Activated T-helper 2 cell treated with anti-CD3 and anti-CD28 coated beads, Interferon-gamma antibody, Interleukin-2, Interleukin-4, amounts not matched to agents 10 μg/mL and 5 μg/mL and 100 μg/mL, durations not matched to agents 14 hours and 24 hours and 36 hours (primary cell): ENCODE data around the gene STEAP1. TPM values are rescaled to one million over a fixed set of nuclear protein-coding genes. Genes with fewer than 3 reads are reported as not detected.
"Not testable (repeated sequence)": the region's sequence is repeated elsewhere in the genome, so short reads cannot be mapped to it uniquely, and the experiment has no call there.

Experiments
- DNase-seq: peaks from one replicate; pipeline ENCODE4 v3.0.0; 2021; ENCODE audit warnings: low spot score
- H3K27ac Mint-ChIP-seq: one replicate; pipeline ENCODE4 v1.8.0; 2021; ENCODE audit warnings: mixed read lengths
- H3K27me3 Mint-ChIP-seq: one replicate; pipeline ENCODE4 v1.8.0; 2021; ENCODE audit warnings: low read depth, mixed read lengths
- H3K36me3 Mint-ChIP-seq: one replicate; pipeline ENCODE4 v1.8.0; 2021; ENCODE audit warnings: low read depth, mixed read lengths
- H3K4me1 Mint-ChIP-seq: one replicate; pipeline ENCODE4 v1.8.0; 2021; ENCODE audit warnings: low read depth, mixed read lengths
- H3K4me3 Mint-ChIP-seq: one replicate; pipeline ENCODE4 v1.8.0; 2021; ENCODE audit warnings: low read depth, mild to moderate bottlenecking, moderate library complexity, mixed read lengths
- H3K9me3 Mint-ChIP-seq: one replicate; pipeline ENCODE4 v1.8.0; 2021; ENCODE audit warnings: mixed read lengths
- intact Hi-C: fragments of 100-400 bp; cut with micrococcal nuclease; formaldehyde crosslinking; loops from one replicate; pipeline ENCODE4 v1.15.1; 2023
- total RNA-seq: library from RNA; stranded (reverse); gene quantifications from 2 replicates; pipeline ENCODE4 v1.2.3, GENCODE V29; 2022

Gene STEAP1
- total RNA-seq, 1 donor from 2014 or later = 0.50 TPM

GRCh38 chr7:90157331-90157730 lies 3.1 kb downstream of the STEAP1 start:
- not testable (repeated sequence) for H3K4me1 Mint-ChIP-seq, H3K4me3 Mint-ChIP-seq, H3K27ac Mint-ChIP-seq, DNase-seq, H3K9me3 Mint-ChIP-seq, H3K36me3 Mint-ChIP-seq
- H3K27me3 Mint-ChIP-seq = peaks cover 27% of the 10 kb centered on the region
- intact Hi-C loops = loop anchor here (10.0 kb wide), 1 partner anchor 47 kb away; no protein-coding TSS in a partner anchor

- H3K4me1 Mint-ChIP-seq, H3K27ac Mint-ChIP-seq, DNase-seq, H3K36me3 Mint-ChIP-seq, H3K9me3 Mint-ChIP-seq, H3K4me3 Mint-ChIP-seq: not testable (repeated sequence)
- peaks cover 27% of the 10 kb centered on the region for H3K27me3 Mint-ChIP-seq
- intact Hi-C loops = loop anchor here (10.0 kb wide), 1 partner anchor 47 kb away; no protein-coding TSS in a partner anchor
Observed at GRCh38 chr7:90157761-90158350, 3.6 kb downstream of the STEAP1 start.

DNA sequence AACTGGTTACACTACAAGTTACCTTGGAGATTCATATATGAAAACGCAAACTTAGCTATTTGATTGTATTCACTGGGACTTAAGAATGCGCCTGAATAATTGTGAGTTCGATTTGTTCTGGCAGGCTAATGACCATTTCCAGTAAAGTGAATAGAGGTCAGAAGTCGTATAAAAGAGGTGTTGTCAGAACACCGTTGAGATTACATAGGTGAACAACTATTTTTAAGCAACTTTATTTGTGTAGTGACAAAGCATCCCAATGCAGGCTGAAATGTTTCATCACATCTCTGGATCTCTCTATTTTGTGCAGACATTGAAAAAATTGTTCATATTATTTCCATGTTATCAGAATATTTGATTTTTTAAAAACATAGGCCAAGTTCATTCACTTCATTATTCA lies 9.3 kb downstream of the STEAP1 start:
- no peak overlapping the region for H3K27ac Mint-ChIP-seq
- H3K4me3 Mint-ChIP-seq = no peak overlapping the region
- no peaks in the 10 kb centered on the region for H3K36me3 Mint-ChIP-seq
- no peaks in the 10 kb centered on the region for H3K9me3 Mint-ChIP-seq
- intact Hi-C loops = no loop called here
- peaks cover 14% of the 10 kb centered on the region for H3K27me3 Mint-ChIP-seq
- H3K4me1 Mint-ChIP-seq = no peaks in the 10 kb centered on the region
- DNase-seq = no peak

DNA sequence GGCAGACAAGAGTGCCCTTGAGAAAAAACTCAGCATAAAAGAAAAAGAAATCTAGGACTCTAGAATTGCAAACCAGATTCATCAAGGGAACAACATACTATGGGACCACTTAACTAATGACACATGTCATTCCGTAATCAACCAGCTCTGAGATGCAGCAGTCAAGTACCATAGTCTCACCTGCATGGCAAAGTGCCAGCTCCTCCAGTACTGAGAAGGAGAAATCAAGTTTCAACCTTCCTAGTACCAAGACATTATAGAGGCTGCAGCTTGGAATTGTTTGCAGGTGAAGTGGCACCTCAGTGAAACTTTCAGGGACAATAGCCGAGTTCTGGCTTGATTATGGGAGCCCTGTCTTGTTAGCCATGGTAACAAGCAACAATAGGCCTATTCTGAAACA lies 11.5 kb downstream of the STEAP1 start:
- no peak overlapping the region for H3K27ac Mint-ChIP-seq
- H3K4me3 Mint-ChIP-seq = no peak overlapping the region

DNA sequence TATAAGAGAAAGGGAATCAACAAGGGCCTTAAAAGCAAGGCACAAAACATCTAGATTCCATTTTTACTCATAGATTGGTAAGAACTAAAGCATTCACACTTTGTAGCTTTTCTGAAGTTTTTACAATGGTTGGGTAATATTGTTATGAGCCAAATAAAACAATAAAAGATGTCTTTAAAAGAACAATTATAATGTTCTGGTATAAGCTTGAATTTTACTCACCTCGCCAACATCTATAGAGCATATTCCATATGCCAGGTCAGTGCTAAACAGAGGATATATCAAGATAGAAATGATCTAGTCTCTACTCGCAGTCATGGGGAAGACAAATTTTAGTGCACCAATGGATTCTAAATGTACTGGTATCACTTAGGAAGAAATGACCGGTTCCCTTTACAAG lies 11.9 kb downstream of the STEAP1 start:
- no peak for DNase-seq
- Mint-ChIP-seq H3K4me1 (no peaks in the 10 kb centered on the region), H3K9me3 (peaks cover 8% of the 10 kb centered on the region), H3K27me3 (peaks cover 14% of the 10 kb centered on the region), H3K36me3 (no peaks in the 10 kb centered on the region), H3K27ac (no peak overlapping the region), H3K4me3 (no peak overlapping the region)
- intact Hi-C loops = no loop called here

More for the DNA sequence above, 11.5 kb downstream of the STEAP1 start:
- intact Hi-C loops = no loop called here
- peaks cover 14% of the 10 kb centered on the region for H3K27me3 Mint-ChIP-seq
- peaks cover 4% of the 10 kb centered on the region for H3K9me3 Mint-ChIP-seq
- no peaks in the 10 kb centered on the region for H3K36me3 Mint-ChIP-seq
- H3K4me1 Mint-ChIP-seq = no peaks in the 10 kb centered on the region
- DNase-seq = no peak

DNA sequence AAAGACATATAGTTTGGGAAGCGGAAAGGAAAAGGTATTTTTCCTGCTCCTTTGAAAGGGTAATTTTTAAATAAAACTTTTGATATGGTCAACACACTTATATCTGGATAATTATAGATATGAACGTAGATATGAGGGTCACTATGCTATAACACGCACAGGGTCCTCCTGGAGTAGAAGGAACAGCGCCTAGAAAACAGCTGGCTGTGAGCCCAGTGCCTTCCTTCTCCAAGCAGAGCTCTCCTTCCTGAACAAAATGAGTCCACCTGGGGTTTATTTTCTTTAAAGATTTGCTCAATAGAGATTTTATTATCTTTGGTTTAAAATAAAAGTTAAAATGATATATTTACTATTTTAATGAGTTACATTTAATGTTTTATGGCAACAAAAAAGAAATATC lies 13.1 kb downstream of the STEAP1 start:
- DNase-seq = no peak

GRCh38 chr7:90169891-90170290 lies 15.6 kb downstream of the STEAP1 start:
- intact Hi-C loops = no loop called here
- peaks cover 11% of the 10 kb centered on the region for H3K27me3 Mint-ChIP-seq
- H3K4me3 Mint-ChIP-seq = no peak overlapping the region
- no peak overlapping the region for H3K27ac Mint-ChIP-seq
- no peak for DNase-seq
- peaks cover 18% of the 10 kb centered on the region for H3K9me3 Mint-ChIP-seq
- peaks cover 7% of the 10 kb centered on the region for H3K4me1 Mint-ChIP-seq
- H3K36me3 Mint-ChIP-seq = no peaks in the 10 kb centered on the region

More for the DNA sequence above, 13.1 kb downstream of the STEAP1 start:
- Mint-ChIP-seq H3K36me3 (no peaks in the 10 kb centered on the region), H3K27ac (no peak overlapping the region), H3K27me3 (peaks cover 17% of the 10 kb centered on the region), H3K4me1 (no peaks in the 10 kb centered on the region), H3K9me3 (peaks cover 18% of the 10 kb centered on the region), H3K4me3 (no peak overlapping the region)
- intact Hi-C loops = no loop called here

DNA sequence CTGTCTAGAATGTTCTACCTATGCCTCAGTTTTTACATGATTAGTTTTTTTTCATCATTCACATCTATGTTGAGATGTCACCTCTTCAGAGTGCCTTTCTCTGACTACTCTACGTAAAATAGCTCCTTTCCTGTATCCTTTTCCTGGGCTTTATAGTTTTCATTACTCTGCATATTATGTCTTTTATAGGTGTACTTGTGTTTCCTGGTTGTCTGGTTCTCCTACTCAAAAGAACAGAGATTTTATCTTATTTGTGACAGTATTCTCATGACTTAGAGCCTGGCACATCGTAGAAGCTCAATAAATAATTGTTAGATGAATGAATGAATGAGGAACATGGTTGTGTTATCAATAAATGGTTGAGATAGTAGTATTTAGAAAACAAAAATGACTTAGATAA lies 17.9 kb downstream of the STEAP1 start:
- DNase-seq = no peak
- Mint-ChIP-seq H3K27ac (no peak overlapping the region), H3K27me3 (peaks cover 4% of the 10 kb centered on the region), H3K9me3 (peaks cover 20% of the 10 kb centered on the region), H3K4me3 (no peak overlapping the region), H3K36me3 (no peaks in the 10 kb centered on the region), H3K4me1 (peaks cover 7% of the 10 kb centered on the region)
- intact Hi-C loops = no loop called here

DNA sequence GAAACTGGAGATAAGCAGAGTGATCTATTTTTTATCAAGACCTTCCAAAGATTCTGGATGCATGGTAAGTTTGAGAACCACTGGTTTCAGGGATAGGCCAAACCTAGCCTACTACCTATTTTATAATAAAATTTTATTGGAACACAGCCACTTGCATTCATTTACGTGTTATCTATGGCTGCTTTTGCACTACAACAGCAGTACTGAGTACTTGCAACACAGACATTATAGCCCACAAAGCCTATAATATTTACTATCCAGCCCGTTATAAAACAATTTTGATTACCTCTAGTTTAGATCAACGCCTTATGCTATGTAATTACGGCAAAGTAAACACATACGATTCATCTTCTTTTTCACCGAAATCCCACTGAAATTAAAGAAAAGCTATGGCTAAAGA lies 18.4 kb downstream of the STEAP1 start:
- no peak for DNase-seq
- Mint-ChIP-seq H3K27me3 (peaks cover 4% of the 10 kb centered on the region), H3K27ac (no peak overlapping the region), H3K4me1 (peaks cover 7% of the 10 kb centered on the region), H3K4me3 (no peak overlapping the region), H3K36me3 (no peaks in the 10 kb centered on the region), H3K9me3 (peaks cover 23% of the 10 kb centered on the region)
- intact Hi-C loops = no loop called here

- Mint-ChIP-seq H3K4me1 (peaks cover 7% of the 10 kb centered on the region), H3K27ac (no peak overlapping the region), H3K27me3 (peaks cover 4% of the 10 kb centered on the region), H3K36me3 (no peaks in the 10 kb centered on the region), H3K9me3 (peaks cover 23% of the 10 kb centered on the region), H3K4me3 (no peak overlapping the region)
- intact Hi-C loops = no loop called here
- DNase-seq = no peak
Observed at GRCh38 chr7:90173127-90173844, 19.0 kb downstream of the STEAP1 start.

- H3K27ac Mint-ChIP-seq = no peak overlapping the region
- no peak overlapping the region for H3K4me3 Mint-ChIP-seq
- intact Hi-C loops = no loop called here
- peaks cover 3% of the 10 kb centered on the region for H3K27me3 Mint-ChIP-seq
- no peaks in the 10 kb centered on the region for H3K36me3 Mint-ChIP-seq
- no peak for DNase-seq
- H3K4me1 Mint-ChIP-seq = peaks cover 25% of the 10 kb centered on the region
- H3K9me3 Mint-ChIP-seq = peaks cover 20% of the 10 kb centered on the region
Observed at GRCh38 chr7:90175667-90176066, 21.4 kb downstream of the STEAP1 start.

- intact Hi-C loops = no loop called here
- H3K9me3 Mint-ChIP-seq = peaks cover 15% of the 10 kb centered on the region
- H3K4me3 Mint-ChIP-seq = no peak overlapping the region
- DNase-seq = no peak
- no peaks in the 10 kb centered on the region for H3K36me3 Mint-ChIP-seq
- H3K4me1 Mint-ChIP-seq = peaks cover 25% of the 10 kb centered on the region
- H3K27me3 Mint-ChIP-seq = peaks cover 3% of the 10 kb centered on the region
- H3K27ac Mint-ChIP-seq = no peak overlapping the region
Observed at GRCh38 chr7:90176195-90176594, 21.9 kb downstream of the STEAP1 start.

DNA sequence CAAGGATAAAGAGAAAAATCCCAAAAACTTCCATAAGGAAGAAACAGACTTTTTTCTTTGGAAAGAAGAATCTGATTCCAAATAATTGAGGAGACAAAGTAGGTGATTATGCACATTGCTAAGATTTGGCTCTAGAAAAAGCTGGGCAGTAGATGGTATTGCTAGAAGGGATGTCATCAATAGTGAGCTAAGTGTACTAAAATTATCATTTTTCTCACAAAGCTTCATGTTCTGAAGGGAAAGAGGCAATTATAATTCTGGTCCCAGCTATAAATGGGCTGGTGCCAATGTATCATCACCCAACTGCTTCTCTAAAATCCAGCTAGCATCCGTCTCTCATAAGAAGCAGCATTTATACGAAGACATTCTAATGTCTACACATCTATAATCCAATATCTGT lies 23.9 kb downstream of the STEAP1 start:
- Mint-ChIP-seq H3K4me3 (no peak overlapping the region), H3K4me1 (peaks cover 21% of the 10 kb centered on the region), H3K27me3 (no peaks in the 10 kb centered on the region), H3K27ac (no peak overlapping the region), H3K36me3 (no peaks in the 10 kb centered on the region), H3K9me3 (peaks cover 5% of the 10 kb centered on the region)
- DNase-seq = no peak
- intact Hi-C loops = no loop called here
